CD14-positive monocyte (primary cell): ENCODE measurements around the gene CASK. TPM values are rescaled to one million over a fixed set of nuclear protein-coding genes. Genes with fewer than 3 reads are reported as not detected.
"Not testable (repeated sequence)": the region's sequence is repeated elsewhere in the genome, so short reads cannot be mapped to it uniquely, and the experiment has no call there.

ENCODE experiments used
- DNase-seq, 3 donors: peaks; one replicate each; pipeline ENCODE4 v3.0.0-alpha.2; 2011 to 2022
- H2AFZ ChIP-seq: 2 replicates; pipeline ENCODE4 v1.6.0; 2012; ENCODE audit warnings: mild to moderate bottlenecking, low read depth, low read length, inconsistent platforms; ENCODE audit not compliant: insufficient read depth, poor library complexity, severe bottlenecking
- H3K27ac ChIP-seq, 2 donors: 1 replicate in 1 of 2; 2 replicates in 1 of 2; pipeline ENCODE4 v1.5.1; 2012 to 2013; ENCODE audit warnings: low read length in 2 of 2, control low read depth in 1 of 2, inconsistent platforms in 1 of 2, low read depth in 1 of 2, mild to moderate bottlenecking in 1 of 2
- H3K27me3 ChIP-seq, 2 donors: one replicate each; pipeline versions ENCODE4 v1.6.0 to v1.6.1; 2011 to 2013; ENCODE audit warnings: low read length in 2 of 2; ENCODE audit not compliant: control insufficient read depth in 2 of 2, insufficient read depth in 2 of 2
- H3K36me3 ChIP-seq, 2 donors: replicated peaks in 1 of 2; 1 replicate in 1 of 2; 2 replicates in 1 of 2; pipeline versions ENCODE4 v1.5.1 to v1.6.1; 2012 to 2013; ENCODE audit warnings: low read length in 2 of 2, control low read depth in 1 of 2, inconsistent platforms in 1 of 2, mild to moderate bottlenecking in 1 of 2; ENCODE audit not compliant: insufficient read depth in 2 of 2, control insufficient read depth in 1 of 2
- H3K4me1 ChIP-seq, 2 donors: 1 replicate in 1 of 2; 2 replicates in 1 of 2; pipeline versions ENCODE4 v1.5.1 to v1.6.1; 2012 to 2013; ENCODE audit warnings: low read length in 2 of 2, control low read depth in 1 of 2, inconsistent platforms in 1 of 2, mild to moderate bottlenecking in 1 of 2, moderate library complexity in 1 of 2; ENCODE audit not compliant: insufficient read depth in 2 of 2, control insufficient read depth in 1 of 2
- H3K4me2 ChIP-seq: replicated peaks from 2 replicates; pipeline ENCODE3; 2012; ENCODE audit warnings: low read length, moderate library complexity, mild to moderate bottlenecking; ENCODE audit not compliant: poor library complexity, severe bottlenecking; ENCODE audit errors: extremely low read depth
- H3K4me3 ChIP-seq, 3 experiments: fragments of 200-600 bp in 1 of 3; sonication (generic) in 1 of 3; replicated peaks in 1 of 3; 1 replicate in 2 of 3; 2 replicates in 1 of 3; pipeline ENCODE4 v1.5.1; 2011 to 2013; ENCODE audit warnings: low read length in 3 of 3, mild to moderate bottlenecking in 3 of 3, control low read depth in 2 of 3, low read depth in 2 of 3, inconsistent platforms in 1 of 3, moderate library complexity in 1 of 3
- H3K79me2 ChIP-seq: 2 replicates; pipeline ENCODE4 v1.6.0; 2012; ENCODE audit warnings: mild to moderate bottlenecking, control low read depth, inconsistent platforms, low read length, moderate library complexity; ENCODE audit not compliant: insufficient read depth
- H3K9ac ChIP-seq: 2 replicates; pipeline ENCODE4 v1.6.0; 2017; ENCODE audit warnings: low read length, mild to moderate bottlenecking; ENCODE audit not compliant: insufficient read depth, poor library complexity, severe bottlenecking
- H3K9me3 ChIP-seq, 2 donors: replicated peaks in 1 of 2; 1 replicate in 1 of 2; 2 replicates in 1 of 2; pipeline versions ENCODE4 v1.5.1 to v1.6.1; 2012 to 2013; ENCODE audit warnings: low read length in 2 of 2, control low read depth in 1 of 2; ENCODE audit not compliant: control insufficient read depth in 1 of 2, insufficient read depth in 1 of 2
- H4K20me1 ChIP-seq: 2 replicates; pipeline ENCODE4 v1.6.0; 2012; ENCODE audit warnings: mild to moderate bottlenecking, low read length, control low read depth, moderate library complexity; ENCODE audit not compliant: insufficient read depth
- H3K27ac Mint-ChIP-seq, 7 donors: one replicate each; pipeline ENCODE4 v1.8.0; 2020; ENCODE audit warnings: mild to moderate bottlenecking in 7 of 7, mixed read lengths in 7 of 7, moderate library complexity in 6 of 7, inconsistent platforms in 2 of 7
- H3K27me3 Mint-ChIP-seq, 3 donors: one replicate each; pipeline ENCODE4 v1.8.0; 2021 to 2022; ENCODE audit warnings: low read depth in 3 of 3, mild to moderate bottlenecking in 3 of 3, mixed read lengths in 3 of 3, moderate library complexity in 3 of 3, inconsistent platforms in 1 of 3
- H3K36me3 Mint-ChIP-seq, 2 donors: one replicate each; pipeline ENCODE4 v1.8.0; 2020; ENCODE audit warnings: mixed read lengths in 2 of 2, inconsistent platforms in 1 of 2, mild to moderate bottlenecking in 1 of 2
- H3K4me1 Mint-ChIP-seq: one replicate; pipeline ENCODE4 v1.8.0; 2020; ENCODE audit warnings: mild to moderate bottlenecking, mixed read lengths
- H3K4me3 Mint-ChIP-seq, 2 donors: one replicate each; pipeline ENCODE4 v1.8.0; 2020; ENCODE audit warnings: mild to moderate bottlenecking in 2 of 2, mixed read lengths in 2 of 2, moderate library complexity in 1 of 2
- H3K9me3 Mint-ChIP-seq, 7 donors: one replicate each; pipeline ENCODE4 v1.8.0; 2020 to 2022; ENCODE audit warnings: mixed read lengths in 7 of 7, mild to moderate bottlenecking in 6 of 7, moderate library complexity in 6 of 7, inconsistent platforms in 2 of 7
- WGBS: methylation state at CpG from one replicate; pipeline ENCODE4 v1.1.5; 2013; ENCODE audit warnings: missing lambda C conversion rate; ENCODE audit not compliant: insufficient coverage; 5-methylcytosine and 5-hydroxymethylcytosine counted together
- intact Hi-C, 2 donors: fragments of 100-400 bp; cut with micrococcal nuclease; formaldehyde crosslinking; loops; one replicate each; pipeline versions ENCODE4 v1.15.0 to v1.15.1; 2023
- polyA plus RNA-seq, 3 donors: library from polyadenylated mRNA; depleted of rRNA in 1 of 3; unstranded in 2 of 3; stranded (reverse) in 1 of 3; fragments of 300-500 nt in 2 of 3; fragments of >200 nt in 1 of 3; fragmentation: Illumina TruSeq in 2 of 3; gene quantifications; 1 replicate in 2 of 3; 2 replicates in 1 of 3; pipeline ENCODE4 v1.2.3, GENCODE V29; 2012 to 2021
- TF ChIP-seq, protein P1 (sequence below): fragments of 200-600 bp; IDR thresholded peaks from one replicate; pipeline ENCODE4 v1.8.0; 2022; ENCODE audit warnings: antibody characterized with exemption, mild to moderate bottlenecking

CASK gene
- polyA plus RNA-seq, 3 donors: 0.48 to 7.4 (median 2.5) TPM

DNA sequence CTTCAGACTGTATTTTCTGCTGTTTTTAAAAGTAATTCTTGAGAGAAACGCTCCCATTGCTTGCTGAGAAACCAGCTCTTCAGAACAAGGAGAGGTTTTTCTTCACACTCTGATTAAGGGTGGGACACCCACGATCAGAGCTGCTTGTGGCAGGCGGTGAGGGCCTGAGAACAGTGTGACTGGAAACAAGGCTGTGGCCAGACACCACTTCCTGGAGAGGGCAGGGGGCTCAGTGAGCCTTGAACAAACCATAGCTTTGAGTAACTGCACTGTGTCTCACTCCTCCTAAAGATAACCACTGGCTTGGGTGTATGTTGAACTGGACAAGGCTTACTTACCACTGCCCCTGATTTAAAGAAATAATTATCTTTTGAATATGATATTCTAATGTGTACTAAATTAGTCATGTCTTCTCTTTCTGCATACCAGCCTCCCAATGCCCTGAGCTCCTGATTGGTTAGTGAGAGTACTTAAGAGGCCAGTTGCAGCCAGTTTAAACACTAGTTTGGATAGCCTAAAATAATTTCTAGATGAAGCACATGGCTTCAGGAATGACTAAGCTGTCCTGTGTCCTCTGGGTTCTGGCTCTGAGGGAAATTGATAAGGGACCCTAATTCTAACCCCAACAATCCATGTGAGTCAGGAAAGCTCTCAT lies 203.1 kb downstream of the CASK start:
- DNase-seq: no peak
- peaks cover 0 to 6% of the 10 kb centered on the region in 2 donors for H3K27me3 ChIP-seq
- peaks cover 42 to 55% of the 10 kb centered on the region in 2 donors for H3K4me1 ChIP-seq
- Mint-ChIP-seq H3K9me3 (peaks cover 11 to 33% (median 29%) of the 10 kb centered on the region in 7 donors), H3K36me3 (peaks cover 6 to 10% of the 10 kb centered on the region in 2 donors), H3K27ac (peak overlapping the region in 3 of 7 donors; percentile 46 to 61 (median 60)), H3K27me3 (peaks cover 0 to 1% (median 0%) of the 10 kb centered on the region in 3 donors), H3K4me3 (no peak overlapping the region), H3K4me1 (peaks cover 53% of the 10 kb centered on the region)
- H3K27ac ChIP-seq: peak overlapping the region; percentile 39 to 47
- no peak overlapping the region for H3K4me2 ChIP-seq
- no peaks in the 10 kb centered on the region for H4K20me1 ChIP-seq
- H3K9ac ChIP-seq: no peak overlapping the region
- TF ChIP-seq, protein P1, sequence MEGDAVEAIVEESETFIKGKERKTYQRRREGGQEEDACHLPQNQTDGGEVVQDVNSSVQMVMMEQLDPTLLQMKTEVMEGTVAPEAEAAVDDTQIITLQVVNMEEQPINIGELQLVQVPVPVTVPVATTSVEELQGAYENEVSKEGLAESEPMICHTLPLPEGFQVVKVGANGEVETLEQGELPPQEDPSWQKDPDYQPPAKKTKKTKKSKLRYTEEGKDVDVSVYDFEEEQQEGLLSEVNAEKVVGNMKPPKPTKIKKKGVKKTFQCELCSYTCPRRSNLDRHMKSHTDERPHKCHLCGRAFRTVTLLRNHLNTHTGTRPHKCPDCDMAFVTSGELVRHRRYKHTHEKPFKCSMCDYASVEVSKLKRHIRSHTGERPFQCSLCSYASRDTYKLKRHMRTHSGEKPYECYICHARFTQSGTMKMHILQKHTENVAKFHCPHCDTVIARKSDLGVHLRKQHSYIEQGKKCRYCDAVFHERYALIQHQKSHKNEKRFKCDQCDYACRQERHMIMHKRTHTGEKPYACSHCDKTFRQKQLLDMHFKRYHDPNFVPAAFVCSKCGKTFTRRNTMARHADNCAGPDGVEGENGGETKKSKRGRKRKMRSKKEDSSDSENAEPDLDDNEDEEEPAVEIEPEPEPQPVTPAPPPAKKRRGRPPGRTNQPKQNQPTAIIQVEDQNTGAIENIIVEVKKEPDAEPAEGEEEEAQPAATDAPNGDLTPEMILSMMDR: no peak
- intact Hi-C loops: no loop called here
- no peaks in the 10 kb centered on the region for H3K79me2 ChIP-seq
- H2AFZ ChIP-seq: no peak overlapping the region
- H3K9me3 ChIP-seq: peaks cover 26 to 31% of the 10 kb centered on the region in 2 donors
- H3K36me3 ChIP-seq: no peaks in the 10 kb centered on the region
- 0% methylated on average over 1 of the region's 3 CpGs for WGBS
- H3K4me3 ChIP-seq: peak overlapping the region in 1 of 3 experiments; percentile 15

DNA sequence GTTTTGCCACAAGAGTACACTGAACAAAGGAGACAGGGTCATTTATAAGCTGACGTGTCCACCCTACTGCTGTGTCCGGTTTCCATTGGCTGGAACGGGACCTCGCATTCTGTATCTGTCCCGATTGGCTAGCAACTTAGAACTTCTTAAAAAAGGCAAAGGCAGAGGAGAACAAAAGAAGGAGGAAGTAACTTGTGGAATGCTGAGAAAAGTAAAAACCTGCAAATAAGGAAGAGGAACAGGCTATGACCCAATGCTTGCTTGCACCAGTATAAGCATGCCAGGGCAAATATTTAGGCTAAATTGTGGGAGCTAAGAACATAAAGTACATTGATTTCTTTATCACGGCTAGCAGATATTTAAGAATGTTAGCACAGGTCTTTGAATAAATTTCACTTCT lies 203.7 kb downstream of the CASK start:
- H4K20me1 ChIP-seq, H3K4me2 ChIP-seq, H3K9ac ChIP-seq, H3K79me2 ChIP-seq, H3K27me3 ChIP-seq, H2AFZ ChIP-seq, intact Hi-C loops, H3K4me3 ChIP-seq, H3K36me3 ChIP-seq, H3K4me3 Mint-ChIP-seq, H3K27me3 Mint-ChIP-seq: not testable (repeated sequence)
- Histone ChIP-seq H3K4me1 (peaks cover 42 to 55% of the 10 kb centered on the region in 2 donors), H3K9me3 (peaks cover 26 to 31% of the 10 kb centered on the region in 2 donors), H3K27ac (peak overlapping the region in 1 of 2 donors; percentile 39)
- Mint-ChIP-seq H3K27ac (peak overlapping the region in 4 of 7 donors; percentile 1 to 78 (median 44)), H3K9me3 (peaks cover 11 to 33% (median 29%) of the 10 kb centered on the region in 7 donors), H3K4me1 (peaks cover 52% of the 10 kb centered on the region), H3K36me3 (peaks cover 6 to 10% of the 10 kb centered on the region in 2 donors)
- peak; percentile 14 to 40 (median 36) for DNase-seq
- 46% methylated on average over 3 of the region's 6 CpGs for WGBS
